Activated CD4-positive, alpha-beta memory T cell treated with anti-CD3 and anti-CD28 coated beads, Interleukin-2, amount 10 ng/mL, durations not matched to agents 7 days and 5 days (primary cell): ENCODE data around the gene ZNFX1. TPM values are rescaled to one million over a fixed set of nuclear protein-coding genes. Genes with fewer than 3 reads are reported as not detected.
"Not testable (repeated sequence)": the region's sequence is repeated elsewhere in the genome, so short reads cannot be mapped to it uniquely, and the experiment has no call there.

Source experiments
- CTCF ChIA-PET: fragments of 350-600 bp; sonication (Branson Sonifier 250); formaldehyde crosslinking; loops from one replicate; lab custom pipeline; 2021; ENCODE audit warnings: antibody characterized with exemption, inconsistent platforms; lab: Charles Lee
- POLR2A ChIA-PET: fragments of 350-600 bp; sonication (Branson Sonifier 250); formaldehyde crosslinking; loops from one replicate; lab custom pipeline; 2021; ENCODE audit warnings: antibody characterized with exemption; lab: Charles Lee
- DNase-seq: peaks from one replicate; pipeline ENCODE4 v3.0.0-alpha.2; 2020
- H3K27ac Mint-ChIP-seq: one replicate; pipeline ENCODE4 v1.8.0; 2021; ENCODE audit warnings: mild to moderate bottlenecking, mixed read lengths
- H3K27me3 Mint-ChIP-seq: one replicate; pipeline ENCODE4 v1.8.0; 2021; ENCODE audit warnings: mixed read lengths
- H3K36me3 Mint-ChIP-seq: one replicate; pipeline ENCODE4 v1.8.0; 2021; ENCODE audit warnings: low read depth, mixed read lengths
- H3K4me1 Mint-ChIP-seq: one replicate; pipeline ENCODE4 v1.8.0; 2021; ENCODE audit warnings: mixed read lengths
- H3K4me3 Mint-ChIP-seq: one replicate; pipeline ENCODE4 v1.8.0; 2021; ENCODE audit warnings: mild to moderate bottlenecking, mixed read lengths
- H3K9me3 Mint-ChIP-seq: one replicate; pipeline ENCODE4 v1.8.0; 2021; ENCODE audit warnings: mixed read lengths
- total RNA-seq, 2 experiments: library from RNA; stranded (reverse); gene quantifications; one replicate each; pipeline ENCODE4 v1.2.3, GENCODE V29; 2021

Gene ZNFX1
- total RNA-seq, 2 experiments from 2014 or later: 88.7 to 89.5 TPM

DNA sequence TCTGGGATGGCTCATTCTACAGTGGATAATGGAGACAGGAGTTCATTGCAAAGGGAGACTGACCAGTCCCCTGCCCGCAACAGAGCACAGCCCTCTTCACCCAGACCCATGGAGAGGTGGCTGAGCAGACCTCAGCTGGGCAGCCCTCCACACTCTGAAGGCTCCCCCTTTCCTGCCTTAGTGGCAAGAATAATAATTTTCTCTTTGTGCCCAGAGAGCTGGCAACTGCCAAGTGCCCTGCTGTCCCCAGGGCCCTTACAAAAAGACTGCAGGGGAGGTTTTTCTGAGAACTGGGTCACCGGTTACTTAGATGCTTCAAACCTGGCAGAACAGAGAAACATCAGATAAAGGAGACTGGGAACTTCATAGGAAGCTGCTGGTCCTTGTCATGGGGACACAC is 35.4 kb upstream of the ZNFX1 start:
- H3K27me3 Mint-ChIP-seq: peaks cover 46% of the 10 kb centered on the region
- no peak overlapping the region for H3K27ac Mint-ChIP-seq

DNA sequence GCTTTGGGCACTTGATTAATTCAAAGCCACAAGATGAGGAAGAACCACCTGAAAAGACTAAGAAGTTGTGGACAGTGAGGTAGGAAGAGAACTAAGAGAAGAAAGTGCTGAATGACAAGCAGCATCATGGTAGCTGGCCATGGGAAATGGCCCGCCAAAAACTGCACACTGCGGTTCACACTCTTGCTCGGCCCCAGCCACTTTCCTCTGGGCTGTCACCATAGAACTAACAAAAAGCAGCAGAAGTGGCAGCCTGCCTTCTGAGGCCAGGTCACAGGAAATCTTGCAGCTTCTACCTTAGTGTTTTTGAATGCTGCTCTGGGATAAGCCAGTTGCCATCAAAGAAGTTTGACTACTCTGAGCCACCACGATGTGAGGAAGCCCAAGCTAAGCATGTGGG is 34.8 kb upstream of the ZNFX1 start:
- Mint-ChIP-seq H3K27me3 (peaks cover 40% of the 10 kb centered on the region), H3K4me3 (no peak overlapping the region), H3K4me1 (peaks cover 3% of the 10 kb centered on the region), H3K27ac (no peak overlapping the region), H3K9me3 (peaks cover 7% of the 10 kb centered on the region), H3K36me3 (no peaks in the 10 kb centered on the region)
- DNase-seq: no peak
- ChIA-PET CTCF (no interaction called here), POLR2A (interaction anchor here (1.5 kb wide), 2 partner anchors 10 to 25 kb away, joined by 3 to 5 read pairs; no protein-coding TSS in a partner anchor)

More for the DNA sequence above, 35.4 kb upstream of the ZNFX1 start:
- ChIA-PET CTCF (no interaction called here), POLR2A (interaction anchor here (1.5 kb wide), 2 partner anchors 9 to 26 kb away, joined by 3 to 5 read pairs; no protein-coding TSS in a partner anchor)
- Mint-ChIP-seq H3K4me1 (peaks cover 6% of the 10 kb centered on the region), H3K4me3 (no peak overlapping the region), H3K36me3 (no peaks in the 10 kb centered on the region), H3K9me3 (peaks cover 7% of the 10 kb centered on the region)
- DNase-seq: no peak

DNA sequence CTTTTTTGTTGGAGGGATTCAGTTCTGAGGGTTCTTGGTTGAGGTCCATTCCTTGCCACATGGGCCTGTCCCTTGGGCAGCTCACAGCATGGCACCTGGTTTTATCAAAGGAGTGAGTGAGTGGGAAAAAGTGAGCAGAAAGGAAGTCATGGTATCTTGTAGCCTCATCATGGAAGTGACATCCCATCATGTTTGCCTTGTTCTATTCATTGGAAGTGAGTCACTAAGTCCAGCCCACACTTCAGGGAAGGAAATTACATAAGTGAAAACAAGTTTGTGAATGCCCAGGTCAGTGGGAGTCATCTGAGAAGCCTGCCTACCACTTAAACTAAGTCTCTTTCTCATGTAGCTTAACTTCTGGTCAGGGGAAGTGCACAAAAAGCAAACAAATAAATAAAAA is 32.8 kb upstream of the ZNFX1 start:
- H3K27ac Mint-ChIP-seq: no peak overlapping the region
- DNase-seq: no peak
- peaks cover 26% of the 10 kb centered on the region for H3K27me3 Mint-ChIP-seq
- no peaks in the 10 kb centered on the region for H3K36me3 Mint-ChIP-seq
- ChIA-PET POLR2A (interaction anchor here (0.7 kb wide), 1 partner anchor 22 kb away, joined by 3 read pairs; no protein-coding TSS in a partner anchor), CTCF (interaction anchor here (0.5 kb wide), 1 partner anchor 106 kb away, joined by 3 read pairs; no protein-coding TSS in a partner anchor)
- H3K4me1 Mint-ChIP-seq: peaks cover 3% of the 10 kb centered on the region
- no peak overlapping the region for H3K4me3 Mint-ChIP-seq
- peaks cover 7% of the 10 kb centered on the region for H3K9me3 Mint-ChIP-seq

DNA sequence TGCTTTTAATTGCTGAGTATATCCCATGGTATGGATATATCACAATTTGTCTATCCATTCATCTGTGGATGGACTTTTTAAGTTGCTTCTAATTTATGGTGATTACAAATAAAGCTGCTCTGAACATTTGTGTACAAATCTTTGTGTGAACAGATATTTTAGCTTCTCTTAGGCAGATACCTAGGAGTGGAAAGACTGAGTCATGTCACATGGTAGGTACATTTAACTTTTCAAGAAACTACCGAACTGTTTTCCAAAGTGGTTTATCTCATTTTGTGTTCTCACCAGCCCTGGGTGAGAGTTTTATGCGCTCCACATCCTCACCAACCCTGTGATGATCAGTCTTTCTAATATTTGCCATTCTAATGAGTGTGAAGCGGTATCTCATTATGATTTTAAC is 31.0 kb upstream of the ZNFX1 start:
- ChIA-PET CTCF (no interaction called here), POLR2A (no interaction called here)
- peaks cover 22% of the 10 kb centered on the region for H3K27me3 Mint-ChIP-seq
- DNase-seq: no peak
- H3K4me3 Mint-ChIP-seq: no peak overlapping the region
- H3K9me3 Mint-ChIP-seq: peaks cover 7% of the 10 kb centered on the region
- H3K27ac Mint-ChIP-seq: no peak overlapping the region
- H3K4me1 Mint-ChIP-seq: peaks cover 10% of the 10 kb centered on the region
- no peaks in the 10 kb centered on the region for H3K36me3 Mint-ChIP-seq

DNA sequence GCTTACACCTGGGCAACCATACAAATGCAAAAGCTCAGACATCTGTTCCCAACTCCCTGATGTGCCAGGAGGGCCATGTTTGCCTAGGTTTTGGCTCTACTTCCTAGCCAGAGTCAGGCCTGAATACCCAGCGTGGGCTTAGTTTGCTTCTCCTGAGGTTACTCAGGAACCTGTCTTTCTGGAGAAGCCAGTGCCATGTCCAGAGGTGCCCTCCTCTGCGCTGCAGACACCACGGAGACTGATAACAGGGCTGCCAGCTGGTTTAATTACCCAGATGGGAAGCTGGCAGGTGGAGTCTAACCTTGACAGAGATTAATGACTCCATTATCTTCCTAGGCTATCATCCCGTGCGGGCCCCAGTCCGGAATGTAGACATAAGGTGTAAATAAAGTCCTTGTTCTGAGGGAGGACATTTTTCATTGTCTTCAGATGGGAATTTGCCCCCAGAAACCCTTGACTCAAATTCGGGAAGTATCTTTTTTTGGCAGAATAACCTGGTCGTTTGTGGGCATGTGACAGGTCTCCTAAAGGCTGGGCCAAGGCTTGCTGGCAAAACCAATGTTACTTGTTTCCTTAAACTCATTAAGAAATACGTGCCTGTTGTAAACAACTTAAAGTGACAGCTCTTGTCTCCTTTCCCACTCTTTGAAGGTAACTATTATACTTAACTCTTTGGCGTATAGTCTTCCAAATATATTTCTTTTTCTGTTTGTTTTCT is 29.2 kb upstream of the ZNFX1 start:
- Mint-ChIP-seq H3K27ac (no peak overlapping the region), H3K9me3 (peaks cover 7% of the 10 kb centered on the region), H3K4me3 (no peak overlapping the region), H3K27me3 (peaks cover 16% of the 10 kb centered on the region), H3K36me3 (no peaks in the 10 kb centered on the region), H3K4me1 (peaks cover 19% of the 10 kb centered on the region)
- ChIA-PET CTCF (no interaction called here), POLR2A (no interaction called here)
- DNase-seq: no peak

DNA sequence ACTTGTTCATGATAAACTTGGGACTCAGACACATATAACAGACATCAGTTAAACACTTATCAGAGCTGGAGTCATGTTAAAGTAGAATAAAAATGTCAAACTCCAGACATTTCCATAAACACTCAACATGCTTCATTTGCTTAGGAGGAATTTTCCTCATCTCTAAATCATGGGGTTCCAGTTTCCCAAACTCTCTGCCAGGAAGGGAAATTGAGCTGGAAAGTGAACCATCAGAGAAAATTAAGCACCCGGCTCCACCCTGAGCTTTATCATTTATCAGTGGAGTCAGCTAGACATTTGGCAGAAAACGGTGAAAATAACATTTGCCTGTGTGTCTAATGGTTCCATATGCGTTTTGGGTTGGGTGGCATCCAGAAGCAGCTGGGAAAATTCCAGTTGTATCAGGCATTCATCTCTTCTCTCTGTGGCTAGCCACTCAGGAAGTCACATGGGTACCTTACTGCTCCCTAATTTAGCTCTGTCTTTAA is 25.3 kb upstream of the ZNFX1 start:
- no peaks in the 10 kb centered on the region for H3K9me3 Mint-ChIP-seq
- H3K4me1 Mint-ChIP-seq: peaks cover 16% of the 10 kb centered on the region
- H3K4me3 Mint-ChIP-seq: no peak overlapping the region
- no peaks in the 10 kb centered on the region for H3K36me3 Mint-ChIP-seq
- DNase-seq: no peak
- no peak overlapping the region for H3K27ac Mint-ChIP-seq
- H3K27me3 Mint-ChIP-seq: no peaks in the 10 kb centered on the region
- POLR2A ChIA-PET: interaction anchor here (0.6 to 2.1 kb wide), 8 partner anchors 11 to 73 kb away, joined by 3 to 10 read pairs (median 4); partner anchors contain the start of gene ZNFX1
- CTCF ChIA-PET: interaction anchor here (0.6 to 1.4 kb wide), 2 partner anchors 14 to 181 kb away, joined by 4 to 5 read pairs; no protein-coding TSS in a partner anchor

DNA sequence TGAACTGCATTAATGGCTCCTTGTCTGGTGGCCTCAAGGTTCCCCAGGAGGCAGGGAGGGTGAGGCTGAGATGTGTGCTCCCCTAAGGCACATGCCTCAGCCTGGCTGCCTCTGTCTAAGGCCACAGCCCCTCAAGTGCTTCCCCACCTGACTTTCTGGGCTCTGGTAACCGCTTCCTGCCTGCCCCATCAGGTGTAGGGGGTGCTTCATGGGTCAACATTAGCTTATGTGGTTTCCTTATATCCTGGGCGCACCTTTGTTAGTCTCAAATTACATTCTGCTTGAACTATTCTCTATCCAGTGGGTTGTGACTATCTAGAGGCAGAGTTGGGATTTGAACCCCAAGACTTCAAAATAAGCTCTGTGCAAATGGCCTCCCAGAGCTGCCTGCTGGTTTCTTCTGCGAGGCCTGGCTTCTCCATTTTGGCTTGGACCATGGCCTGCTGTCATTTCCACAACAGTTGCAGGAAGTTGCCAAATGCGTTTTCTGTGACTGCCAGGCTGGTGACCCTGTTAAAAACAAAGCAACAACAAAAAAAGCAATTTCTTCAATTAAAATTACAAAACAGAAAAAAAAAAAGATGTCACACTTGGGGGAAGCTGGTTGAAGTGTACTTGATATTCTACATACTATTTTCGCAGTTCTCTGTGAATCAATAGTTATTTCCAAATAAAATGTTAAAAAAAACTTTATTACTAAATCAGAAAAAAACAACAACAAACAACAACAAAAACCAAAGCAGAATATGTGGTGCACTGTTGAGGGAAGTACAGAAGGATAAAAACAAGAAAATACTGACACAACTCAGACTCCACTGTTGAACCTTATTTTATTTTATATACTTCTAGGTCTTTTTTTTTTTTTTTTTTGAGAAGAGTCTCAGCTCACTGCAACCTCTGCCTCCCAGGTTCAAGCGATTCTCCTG is 20.0 kb upstream of the ZNFX1 start:
- H3K27me3 Mint-ChIP-seq: no peaks in the 10 kb centered on the region
- H3K27ac Mint-ChIP-seq: peak overlapping the region; percentile 23
- peaks cover 11% of the 10 kb centered on the region for H3K4me1 Mint-ChIP-seq
- no peak overlapping the region for H3K4me3 Mint-ChIP-seq
- DNase-seq: no peak
- POLR2A ChIA-PET: interaction anchor here (1.1 to 1.8 kb wide), 3 partner anchors 10 to 20 kb away, joined by 4 to 11 read pairs (median 5); partner anchors contain the start of gene ZNFX1
- peaks cover 21% of the 10 kb centered on the region for H3K36me3 Mint-ChIP-seq
- CTCF ChIA-PET: no interaction called here
- H3K9me3 Mint-ChIP-seq: no peaks in the 10 kb centered on the region

DNA sequence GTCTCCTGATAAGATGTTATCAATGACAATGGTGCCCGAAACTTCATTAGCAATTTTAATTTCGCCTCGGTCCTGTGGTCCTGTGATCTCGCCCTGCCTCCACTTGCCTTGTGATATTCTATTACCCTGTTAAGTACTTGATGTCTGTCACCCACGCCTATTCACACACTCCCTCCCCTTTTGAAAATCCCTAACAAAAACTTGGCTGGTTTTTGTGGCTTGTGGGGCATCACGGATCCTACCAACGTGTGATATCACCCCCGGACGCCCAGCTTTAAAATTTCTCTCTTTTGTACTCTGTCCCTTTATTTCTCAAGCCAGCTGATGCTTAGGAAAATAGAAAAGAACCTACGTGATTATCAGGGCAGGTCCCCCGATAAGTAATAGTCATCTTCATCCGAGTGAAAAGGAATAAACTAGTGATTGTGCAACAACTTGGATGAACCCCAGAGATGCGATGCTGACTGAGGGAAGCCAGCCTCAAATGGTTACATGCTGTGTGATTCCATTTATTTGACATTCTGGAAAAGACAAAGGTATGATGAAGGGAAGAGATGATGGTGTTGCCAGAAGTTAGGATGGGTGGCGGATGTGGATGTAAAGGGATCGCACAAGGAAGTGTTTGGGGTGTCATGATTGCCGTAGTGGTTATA is 16.3 kb upstream of the ZNFX1 start:
- peaks cover 53% of the 10 kb centered on the region for H3K36me3 Mint-ChIP-seq
- POLR2A ChIA-PET: interaction anchor here (2.3 kb wide), 1 partner anchor 11 kb away, joined by 7 read pairs; no protein-coding TSS in a partner anchor
- H3K4me3 Mint-ChIP-seq, H3K27me3 Mint-ChIP-seq, DNase-seq, H3K9me3 Mint-ChIP-seq, CTCF ChIA-PET, H3K27ac Mint-ChIP-seq: not testable (repeated sequence)
- H3K4me1 Mint-ChIP-seq: peaks cover 19% of the 10 kb centered on the region

DNA sequence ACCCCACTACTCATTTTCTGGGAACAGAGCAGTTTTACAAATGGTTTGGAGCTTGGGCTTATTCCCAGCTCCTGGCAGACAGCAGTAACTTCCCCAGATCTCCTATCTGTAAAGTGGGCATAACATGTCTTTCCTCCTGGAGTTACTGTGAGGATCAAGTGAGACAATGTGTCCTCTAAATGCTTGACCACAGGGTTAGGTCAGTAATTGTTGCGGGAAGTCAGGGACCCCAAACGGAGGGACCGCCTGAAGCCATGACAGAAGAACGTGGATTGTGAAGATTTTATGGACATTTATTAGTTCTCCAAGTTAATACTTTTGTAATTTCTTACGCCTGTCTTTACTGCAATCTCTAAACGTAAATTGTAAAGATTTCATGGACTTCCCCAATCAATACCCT is 15.3 kb upstream of the ZNFX1 start:
- Mint-ChIP-seq H3K4me3 (no peak overlapping the region), H3K4me1 (peaks cover 24% of the 10 kb centered on the region), H3K36me3 (peaks cover 63% of the 10 kb centered on the region), H3K27me3 (no peaks in the 10 kb centered on the region), H3K9me3 (no peaks in the 10 kb centered on the region), H3K27ac (no peak overlapping the region)
- ChIA-PET CTCF (interaction anchor here (1.0 kb wide), 1 partner anchor 10 kb away, joined by 3 read pairs; no protein-coding TSS in a partner anchor), POLR2A (interaction anchor here (1.5 to 4.2 kb wide), 3 partner anchors 10 to 13 kb away, joined by 4 to 52 read pairs (median 13); partner anchors contain the start of gene ZNFX1)
- DNase-seq: no peak

DNA sequence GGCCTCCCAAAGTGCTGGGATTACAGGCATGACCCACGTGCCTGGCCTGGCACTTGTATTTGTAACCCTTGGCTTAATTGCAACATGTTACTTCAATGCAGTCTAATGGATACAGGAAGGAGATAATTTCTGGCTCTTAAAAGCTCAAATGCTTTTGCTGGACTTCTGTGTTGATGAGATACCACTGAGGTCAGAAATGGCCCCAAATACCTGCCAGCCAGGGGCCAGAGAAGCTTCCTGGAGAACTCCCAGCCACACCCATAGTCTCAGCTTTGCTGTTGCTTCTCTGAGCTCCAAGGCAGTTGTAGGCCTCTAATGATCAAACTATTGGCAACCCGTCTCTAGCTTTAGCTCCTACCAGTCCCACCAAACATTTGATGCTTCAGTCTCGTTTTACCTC is 14.2 kb upstream of the ZNFX1 start:
- no peak for DNase-seq
- H3K4me3 Mint-ChIP-seq: no peak overlapping the region
- POLR2A ChIA-PET: interaction anchor here (0.8 to 4.2 kb wide), 6 partner anchors 9 to 27 kb away, joined by 3 to 52 read pairs (median 5); partner anchors contain the start of gene ZNFX1
- H3K27me3 Mint-ChIP-seq: no peaks in the 10 kb centered on the region
- peaks cover 6% of the 10 kb centered on the region for H3K9me3 Mint-ChIP-seq
- H3K27ac Mint-ChIP-seq: peak overlapping the region; percentile 14
- CTCF ChIA-PET: no interaction called here
- H3K4me1 Mint-ChIP-seq: peaks cover 27% of the 10 kb centered on the region
- H3K36me3 Mint-ChIP-seq: peaks cover 72% of the 10 kb centered on the region

DNA sequence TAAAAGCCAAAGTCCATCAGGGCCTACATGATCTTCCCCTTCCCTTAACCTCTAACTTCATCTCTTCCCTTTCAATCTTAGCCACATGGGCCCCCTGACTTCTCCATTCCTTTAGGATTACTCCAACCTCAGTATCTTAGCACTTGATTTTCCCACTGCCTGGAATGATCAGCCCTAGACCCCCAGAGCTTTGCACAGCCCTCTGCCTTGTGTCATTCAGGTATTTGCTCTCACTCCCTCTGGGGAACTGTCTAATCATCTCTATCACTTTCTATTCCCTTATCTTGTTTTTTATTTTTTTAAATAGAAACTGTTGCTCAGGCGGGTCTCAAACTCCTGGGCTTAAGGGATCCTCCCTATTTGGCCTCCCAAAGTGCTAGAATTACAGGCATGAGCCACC is 13.3 kb upstream of the ZNFX1 start:
- peaks cover 14% of the 10 kb centered on the region for H3K9me3 Mint-ChIP-seq
- ChIA-PET CTCF (no interaction called here), POLR2A (interaction anchor here (1.2 to 4.2 kb wide), 4 partner anchors 8 to 28 kb away, joined by 3 to 52 read pairs (median 10); partner anchors contain the start of gene ZNFX1)
- peak overlapping the region; percentile 27 for H3K27ac Mint-ChIP-seq
- peaks cover 35% of the 10 kb centered on the region for H3K4me1 Mint-ChIP-seq
- peaks cover 80% of the 10 kb centered on the region for H3K36me3 Mint-ChIP-seq
- H3K4me3 Mint-ChIP-seq: no peak overlapping the region
- no peaks in the 10 kb centered on the region for H3K27me3 Mint-ChIP-seq
- no peak for DNase-seq
